Hematopoietic multipotent progenitor cell treated with erythropoietin and hydrocortisone succinate and interleukin-3 and kit ligand, for 4 days (in vitro differentiated cells): ENCODE data around the gene SUPT4H1.
A peak's percentile ranks its signal among the peaks of the same experiment; 100 is the strongest.
"Not testable (repeated sequence)": the region's sequence is repeated elsewhere in the genome, so short reads cannot be mapped to it uniquely, and the experiment has no call there.

ENCODE experiments used
- DNase-seq: peaks from one replicate; pipeline ENCODE4 v3.0.0-alpha.2; 2015

The SUPT4H1 gene

DNA sequence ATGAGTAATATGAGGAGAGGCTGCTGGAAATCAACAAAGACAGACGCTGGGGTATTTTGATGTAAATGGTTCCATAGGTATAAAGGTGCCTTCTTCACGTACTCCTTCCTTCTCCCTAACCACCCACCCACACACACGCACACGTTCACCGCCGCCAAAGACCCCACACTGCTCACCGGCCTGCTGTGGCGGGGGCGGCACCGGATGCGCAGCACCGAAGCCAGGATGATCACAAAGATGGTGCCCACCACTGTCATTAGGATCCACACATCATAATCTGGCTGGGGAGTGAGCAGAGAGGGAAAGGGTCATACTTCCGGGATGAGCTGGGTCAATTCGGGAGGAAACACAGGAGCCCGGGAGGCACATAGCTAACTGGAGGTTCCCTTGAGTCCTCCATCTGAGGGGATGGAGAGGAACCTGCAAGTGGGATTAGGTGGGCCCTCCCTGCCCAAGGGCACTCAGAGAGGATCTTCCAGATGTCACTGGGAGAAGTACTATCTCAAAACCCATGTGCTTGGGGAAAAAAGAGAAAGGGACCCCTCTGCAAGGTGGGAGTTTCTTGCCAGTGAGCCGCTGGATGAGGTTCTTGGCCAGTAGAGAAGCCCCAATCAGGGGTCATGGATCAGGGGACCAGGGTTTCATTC is 10.5 kb upstream of the SUPT4H1 start:
- DNase-seq, result no peak

GRCh38 chr17:58360296-58361063 is 8.5 kb upstream of the SUPT4H1 start:
- peak; percentile 92 for DNase-seq

DNA sequence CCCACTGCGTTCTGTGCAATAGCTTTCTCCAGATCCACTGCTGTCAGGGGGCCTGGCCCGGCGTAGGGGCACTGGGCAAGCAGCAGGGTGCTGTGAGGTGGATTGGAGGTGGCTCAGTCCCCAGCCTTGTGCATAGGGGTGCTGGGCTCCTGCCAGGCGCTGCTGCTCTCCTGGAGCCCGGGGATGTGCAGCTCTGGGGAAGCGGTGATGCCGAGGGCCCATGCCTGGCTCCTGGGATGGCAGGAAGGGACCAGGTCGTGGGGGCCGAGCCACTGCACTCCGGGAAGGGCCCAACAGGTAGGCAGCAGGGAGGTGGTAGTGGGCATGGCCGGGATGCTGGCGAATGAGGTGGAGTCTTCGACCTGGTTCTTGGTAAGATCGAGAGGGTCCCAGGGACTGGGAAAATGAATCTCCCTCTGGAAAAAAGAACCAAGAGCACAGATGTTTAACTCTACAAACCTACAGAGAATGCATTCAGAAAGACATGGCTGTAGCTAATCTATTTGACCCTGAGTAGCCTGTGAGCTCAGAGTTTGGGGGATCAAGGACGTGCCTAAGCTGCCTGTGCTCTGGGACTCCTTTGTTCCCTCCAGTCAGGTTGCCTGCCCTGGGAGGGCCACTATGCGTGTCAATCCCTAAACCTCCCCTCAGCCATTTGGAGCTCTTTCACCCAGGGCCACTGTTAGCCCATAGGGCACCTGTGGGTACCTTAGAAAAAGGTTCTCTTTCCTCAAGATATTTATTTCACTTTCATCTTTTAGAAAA is 6.6 kb upstream of the SUPT4H1 start:
- DNase-seq, result no peak

DNA sequence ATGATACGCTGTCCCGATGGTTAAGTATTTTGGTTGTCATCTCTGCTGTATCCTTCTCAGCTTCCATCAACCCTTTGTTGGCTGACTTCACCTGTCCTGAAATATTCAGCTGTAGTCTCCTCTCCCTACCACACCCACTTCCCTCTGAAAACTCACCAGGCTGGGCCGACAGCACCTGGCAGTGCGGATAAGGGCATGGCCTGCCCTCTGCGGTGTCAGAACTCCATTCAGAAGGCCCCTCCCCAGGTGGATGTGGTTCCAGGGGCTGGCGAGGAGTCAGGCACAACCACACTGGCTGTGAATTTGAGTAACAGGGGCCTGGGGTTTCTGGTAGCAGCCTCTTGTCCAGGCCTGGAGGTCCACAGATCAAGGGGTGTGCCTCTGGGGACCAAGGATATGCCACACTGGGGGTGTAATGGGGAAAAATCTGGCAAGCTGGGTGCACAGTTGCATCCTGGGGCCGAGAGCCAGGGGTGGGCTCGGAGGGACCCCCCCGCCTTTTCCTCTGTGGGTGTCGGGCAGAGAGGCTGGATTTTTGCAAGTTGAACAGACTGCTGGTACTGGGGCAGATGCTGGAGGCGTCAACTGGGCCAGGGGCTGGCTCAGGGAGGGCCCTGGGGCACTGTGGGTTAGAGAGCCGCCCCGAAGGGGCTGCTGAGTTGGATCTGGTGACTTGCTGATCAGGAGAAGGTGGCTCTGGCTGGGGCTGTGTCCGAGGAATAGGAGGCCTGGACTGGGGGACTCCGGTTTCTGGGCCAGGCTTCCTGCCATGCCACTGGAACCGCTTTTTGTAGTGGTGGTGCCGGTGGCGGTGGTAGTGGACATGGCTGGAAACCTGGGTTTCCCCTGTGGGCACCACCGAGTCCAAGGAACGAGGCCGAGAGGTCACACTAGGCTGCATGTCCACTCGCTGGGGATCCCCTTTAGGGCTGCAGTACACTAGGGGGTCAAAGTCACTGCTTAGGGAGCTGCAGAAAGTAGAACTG is 5.6 kb upstream of the SUPT4H1 start:
- DNase-seq, result no peak

DNA sequence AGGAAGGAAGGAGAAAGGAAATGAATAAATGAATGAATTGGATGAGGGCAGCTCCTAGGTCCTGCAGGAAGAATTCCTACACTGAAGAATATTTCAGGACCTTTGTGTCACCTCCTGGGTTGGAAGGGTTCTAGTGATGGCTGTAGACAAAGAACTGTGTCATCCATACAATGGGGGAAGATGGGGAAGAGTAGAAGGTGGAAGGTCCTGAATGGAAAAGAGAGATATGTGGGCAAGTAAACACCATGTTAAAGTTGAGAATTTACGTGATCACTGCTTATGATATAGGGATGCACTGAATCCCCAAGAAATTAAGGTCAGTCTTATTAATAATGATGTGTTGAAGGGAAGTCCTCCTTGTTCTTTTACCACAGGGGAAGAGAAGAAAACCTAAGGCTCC is 4.2 kb upstream of the SUPT4H1 start:
- DNase-seq, result no peak

GRCh38 chr17:58354541-58355216 is 2.7 kb upstream of the SUPT4H1 start:
- no peak for DNase-seq

DNA sequence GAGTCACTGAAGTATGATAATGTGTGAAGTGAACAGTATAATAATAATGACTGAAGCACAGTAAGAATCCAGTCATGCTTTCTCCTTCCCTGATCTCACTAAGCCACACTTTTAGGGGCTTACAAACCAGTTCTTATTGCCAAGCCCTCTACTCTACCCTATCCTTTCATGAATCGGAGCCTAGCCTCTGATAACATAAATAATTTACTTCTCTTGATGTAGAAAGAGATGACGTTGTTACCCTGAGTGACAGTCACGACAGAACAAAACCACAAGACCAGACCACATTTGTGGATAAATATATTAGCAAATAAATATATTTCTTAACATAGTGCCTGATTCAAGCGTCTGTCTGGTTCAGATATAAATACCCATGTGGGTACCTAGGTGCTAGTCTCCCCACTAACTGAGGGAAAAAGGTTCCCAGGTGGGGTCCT is 1.4 kb upstream of the SUPT4H1 start:
- peak; percentile 58 for DNase-seq

GRCh38 chr17:58352596-58353388 is 791 bp upstream of the SUPT4H1 start:
- peak; percentile 80 for DNase-seq

GRCh38 chr17:58351182-58351581 is 819 bp downstream of the SUPT4H1 start:
- DNase-seq, result no peak

DNA sequence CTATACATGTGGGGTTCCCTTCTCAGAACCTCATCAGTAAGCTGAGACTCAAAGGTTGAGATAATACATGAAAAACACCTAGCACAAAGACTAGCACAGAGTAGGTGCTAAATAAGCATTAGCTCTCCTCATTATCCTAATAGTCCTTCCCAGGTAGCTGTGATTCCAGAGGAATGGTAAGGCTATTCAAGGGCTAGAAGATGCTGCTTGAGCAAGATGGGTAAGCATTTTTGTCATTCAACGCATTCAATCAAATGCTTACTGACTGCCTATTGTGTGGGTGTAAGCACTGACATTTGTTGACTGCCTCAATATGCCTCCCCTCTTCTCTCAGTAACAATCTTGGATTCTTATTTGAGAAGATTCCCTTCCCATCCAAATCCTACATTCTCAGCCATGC is 4.0 kb downstream of the SUPT4H1 start:
- no peak for DNase-seq

DNA sequence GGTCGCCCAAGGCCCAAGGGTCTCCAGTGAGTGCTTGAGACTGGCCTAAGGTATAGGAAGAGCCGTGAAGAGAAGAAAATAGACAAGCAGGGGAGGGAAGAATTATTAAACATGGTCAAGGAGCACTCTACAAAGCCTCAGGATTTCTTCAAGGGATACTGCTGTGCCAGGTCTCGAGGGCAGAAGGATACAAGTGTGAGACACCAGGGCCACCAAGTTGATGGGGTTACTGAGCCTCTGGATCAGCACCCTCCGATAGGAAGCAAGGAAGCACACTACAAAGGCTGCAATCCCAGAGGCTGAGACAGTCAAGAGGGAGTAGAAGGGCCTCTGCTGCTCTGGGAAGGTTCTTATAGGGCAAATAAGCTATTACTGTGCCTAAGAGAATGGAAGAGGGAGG is 6.5 kb downstream of the SUPT4H1 start:
- DNase-seq, result no peak

- DNase-seq, result peak; percentile 59
Observed at GRCh38 chr17:58344791-58345157, 7.2 kb downstream of the SUPT4H1 start.

DNA sequence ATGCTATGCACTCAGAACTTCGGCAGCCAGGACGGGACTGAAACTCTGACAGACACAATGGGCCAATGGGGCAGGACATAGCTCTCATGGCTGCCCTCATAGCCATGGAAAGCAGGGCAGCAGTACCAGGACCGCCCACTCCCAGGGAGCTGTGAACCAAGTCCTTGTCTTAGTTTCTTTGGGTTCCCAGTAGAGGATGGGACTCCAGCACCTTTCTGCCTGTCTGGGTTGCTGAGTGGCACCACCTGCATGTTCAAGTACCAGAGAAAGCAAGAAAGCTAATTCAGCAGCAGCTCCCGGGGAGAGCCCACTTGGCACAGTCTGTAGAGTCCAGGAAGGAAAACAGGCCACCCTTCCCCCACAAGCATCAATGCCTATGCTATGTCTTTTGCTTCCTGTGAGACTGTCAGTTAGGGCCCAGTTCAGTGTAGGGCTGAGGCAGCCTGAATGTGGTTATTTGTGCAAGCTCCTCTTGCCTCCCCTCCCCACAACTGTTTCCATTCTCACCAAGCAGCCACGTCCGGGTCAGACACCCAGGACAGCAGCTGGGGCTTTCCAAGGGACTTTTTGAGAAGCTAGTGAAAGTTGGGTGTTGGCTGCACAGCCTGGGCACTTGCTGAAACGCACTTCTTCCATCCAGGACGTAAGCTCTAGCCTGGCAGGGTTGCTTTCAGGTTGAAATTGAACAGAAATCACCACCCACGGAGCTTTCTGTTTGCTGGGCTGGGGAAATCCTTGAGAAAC is 7.8 kb downstream of the SUPT4H1 start:
- DNase-seq, result peak; percentile 87

GRCh38 chr17:58343131-58343530 is 8.9 kb downstream of the SUPT4H1 start:
- no peak for DNase-seq

- no peak for DNase-seq
Observed at GRCh38 chr17:58341861-58342475, 10.0 kb downstream of the SUPT4H1 start.

GRCh38 chr17:58341136-58341860 is 10.7 kb downstream of the SUPT4H1 start:
- DNase-seq, result not testable (repeated sequence)

DNA sequence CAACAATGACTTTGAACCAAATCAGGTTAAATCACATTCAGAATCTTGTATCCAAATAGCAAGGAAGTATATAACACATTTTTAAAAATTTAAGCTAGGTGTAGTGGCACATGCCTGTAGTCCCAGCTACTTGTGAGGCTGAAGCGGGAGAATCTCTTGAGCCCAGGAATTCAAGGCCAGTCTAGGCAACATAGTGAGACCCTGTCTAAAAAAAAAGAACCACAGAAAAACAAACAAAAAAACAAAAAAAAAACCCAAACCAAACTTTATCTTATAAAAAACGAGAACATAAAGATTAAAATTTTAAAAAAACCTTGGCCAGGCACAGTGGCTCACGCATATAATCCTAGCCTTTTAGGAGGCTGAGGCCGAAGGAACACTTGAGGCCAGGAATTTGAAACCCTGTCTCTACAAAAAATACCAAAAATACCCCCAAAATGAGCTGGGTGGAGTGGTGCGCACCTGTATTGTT is 11.6 kb downstream of the SUPT4H1 start:
- DNase-seq, result no peak

DNA sequence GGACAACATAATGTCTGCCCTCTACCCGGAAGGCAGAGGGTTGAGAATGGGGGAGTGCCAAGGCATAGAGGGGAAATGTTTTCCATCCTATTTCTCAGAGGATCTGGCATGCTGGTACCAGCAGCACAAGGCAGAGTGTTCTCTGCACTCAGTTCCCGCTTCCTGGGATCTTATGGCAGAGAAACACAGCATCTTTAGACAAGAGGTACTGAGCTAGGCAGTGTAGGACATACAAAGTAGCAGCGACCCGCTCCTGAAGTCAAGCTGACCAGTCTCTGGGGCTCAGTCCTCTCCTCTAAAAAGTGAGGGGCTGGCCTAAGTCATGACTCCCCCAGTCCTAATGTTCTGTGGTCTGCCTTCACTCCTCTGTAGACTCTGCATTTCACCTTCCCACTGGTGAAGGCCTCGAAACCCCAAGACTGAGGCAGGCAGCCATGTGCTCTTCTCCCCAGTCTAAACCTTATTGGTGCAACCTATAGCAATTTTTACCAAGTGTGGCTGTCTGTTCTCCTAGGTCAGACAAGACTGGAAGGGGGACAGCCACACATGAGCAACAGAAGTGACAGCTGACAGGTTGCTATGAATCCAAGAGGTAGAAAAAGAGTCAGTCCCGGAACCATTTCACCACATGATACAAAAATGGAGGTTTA is 12.1 kb downstream of the SUPT4H1 start:
- DNase-seq, result no peak
